ENCODE measurements around the gene SKOR1.
A peak's percentile ranks its signal among the peaks of the same experiment; 100 is the strongest.

DNA sequence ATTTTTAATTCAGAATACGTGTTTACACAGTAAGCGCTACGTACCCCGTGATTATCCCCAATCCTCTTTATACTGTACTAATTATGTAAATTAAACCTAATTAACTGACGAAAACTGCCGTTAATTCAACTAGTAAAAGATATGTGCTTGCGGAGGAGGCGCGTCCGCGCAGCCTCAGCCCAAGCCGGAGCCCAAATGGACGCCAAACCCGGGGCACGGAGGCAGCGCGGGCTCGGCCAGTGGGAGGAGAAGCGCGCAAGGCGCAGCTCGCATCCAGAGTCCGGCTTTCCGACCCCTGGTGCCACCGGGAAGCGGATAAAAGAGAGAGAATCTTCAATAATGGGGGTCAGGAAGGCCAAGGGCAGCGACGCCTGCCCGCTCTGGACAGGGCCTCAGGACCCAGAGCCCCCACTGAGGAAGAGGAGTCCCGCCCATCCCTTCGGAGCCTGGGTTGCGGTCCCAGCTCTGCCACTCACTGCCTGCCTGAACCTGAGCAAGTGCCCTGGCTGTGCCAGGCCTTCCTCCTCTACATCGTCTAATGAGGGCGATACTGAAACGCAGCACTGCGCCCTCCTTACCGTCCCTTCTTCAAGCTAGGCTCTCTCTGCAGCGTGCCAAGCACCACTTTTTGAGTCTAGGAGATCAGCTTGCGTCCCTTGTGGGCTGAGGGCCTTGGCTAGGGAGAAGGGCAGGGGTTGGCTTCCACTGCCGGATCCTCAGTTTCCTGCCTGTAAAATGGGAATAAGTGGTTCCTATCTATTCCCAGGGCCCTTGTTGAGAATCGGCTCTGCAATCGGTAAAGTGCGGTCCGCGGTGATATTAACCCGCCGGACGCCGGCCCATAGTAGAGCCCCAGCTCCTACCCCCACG, 5.0 kb upstream of the SKOR1 start:
- 0 out of 2 replicates have a peak, but pooled peaks have one; percentile 51 for TF ChIP-seq EZH2phosphoT487 (IDR thresholded peaks at IDR 0.05; ENCODE audit: insufficient read depth, low read depth)
- TF ChIP-seq EZH2 (IDR thresholded peaks at IDR 0.05; ENCODE audit: insufficient read depth, poor library complexity, severe bottlenecking): peak; percentile 65

All from GM23248 (cell line).